Measurements from ENCODE around the gene MACO1. TPM values are rescaled to one million over a fixed set of nuclear protein-coding genes. Genes with fewer than 3 reads are reported as not detected.

MACO1 gene
- total and polyA plus RNA-seq, 10 of the 15 experiments (the other 5 are each of a cell fraction or from before 2014, with no cell fraction given) = 3.2 to 19.8 (median 10.3) TPM

- no peak for TF ChIP-seq SMARCA5 (IDR thresholded peaks at IDR 0.05)
Observed at GRCh38 chr1:25513666-25514065, 83.0 kb downstream of the MACO1 start (continued).

GRCh38 chr1:25515033-25515432, 84.3 kb downstream of the MACO1 start:
- Histone ChIP-seq H3K79me2 (ENCODE audit: control insufficient read depth, insufficient read depth, low read length) (no peaks in the 10 kb centered on the region), H3K27ac (ENCODE audit: control insufficient read depth, insufficient read depth) (no peak overlapping the region), H3K36me3 (ENCODE audit: control insufficient read depth in 2 of 2, insufficient read depth in 2 of 2, low read length in 1 of 2) (no peaks in the 10 kb centered on the region), H3K9ac (ENCODE audit: control insufficient read depth, insufficient read depth, low read length) (no peak overlapping the region), H3K27me3 (replicated peaks in 1 of 2; ENCODE audit: control insufficient read depth in 2 of 2, insufficient read depth in 2 of 2, low read length in 1 of 2) (0 out of 4 replicates have a peak, but pooled peaks cover 0 to 1% of the 10 kb centered on the region in 2 experiments), H3K4me3 (no peak overlapping the region), H3K4me2 (ENCODE audit: control insufficient read depth, insufficient read depth) (no peak overlapping the region), H3K9me3 (replicated peaks; ENCODE audit: control insufficient read depth, insufficient read depth, low read length) (no peaks in the 10 kb centered on the region), H3K4me1 (ENCODE audit: control insufficient read depth, insufficient read depth, low read length) (no peaks in the 10 kb centered on the region), H4K20me1 (ENCODE audit: control insufficient read depth, insufficient read depth) (no peaks in the 10 kb centered on the region), H2AFZ (ENCODE audit: control insufficient read depth, low read depth, low read length) (no peak overlapping the region)
- no peak for FAIRE-seq
- ChIA-PET RAD21 (ENCODE audit: unreplicated experiment) (no interaction called here), POLR2A (no interaction called here), CTCF (interaction anchor here (0.6 kb wide), 1 partner anchor 290 kb away, joined by 3 read pairs; no protein-coding TSS in a partner anchor), SMC1A (ENCODE audit: uncharacterized antibody, unreplicated experiment) (interaction anchor here (0.7 to 1.3 kb wide), 2 partner anchors 27 to 287 kb away, joined by 3 read pairs; no protein-coding TSS in a partner anchor)
- intact Hi-C loops (cut with micrococcal nuclease; ENCODE audit: unreplicated experiment) = no loop called here
- TF ChIP-seq NFYA (IDR thresholded peaks at IDR 0.05; ENCODE audit: borderline replicate concordance, low read depth, low read length) = no peak
- TF ChIP-seq, protein P1, sequence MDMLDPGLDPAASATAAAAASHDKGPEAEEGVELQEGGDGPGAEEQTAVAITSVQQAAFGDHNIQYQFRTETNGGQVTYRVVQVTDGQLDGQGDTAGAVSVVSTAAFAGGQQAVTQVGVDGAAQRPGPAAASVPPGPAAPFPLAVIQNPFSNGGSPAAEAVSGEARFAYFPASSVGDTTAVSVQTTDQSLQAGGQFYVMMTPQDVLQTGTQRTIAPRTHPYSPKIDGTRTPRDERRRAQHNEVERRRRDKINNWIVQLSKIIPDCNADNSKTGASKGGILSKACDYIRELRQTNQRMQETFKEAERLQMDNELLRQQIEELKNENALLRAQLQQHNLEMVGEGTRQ (IDR thresholded peaks at IDR 0.05; ENCODE audit: borderline replicate concordance, low read depth, low read length) = no peak
- no TSS peak for BruUV-seq (replicated peaks)
- 48% methylated on average over 6 of the region's 6 CpGs for WGBS (ENCODE audit: insufficient coverage, insufficient replicate concordance, low lambda C conversion rate, missing lambda C conversion rate)
- in situ Hi-C loops (cut with MboI) = loop anchor here (10.0 kb wide), 1 partner anchor 110 kb away; no protein-coding TSS in a partner anchor
- no peak for ATAC-seq
- no peak for DNase-seq (ENCODE audit: low read depth, low spot score)

- 0 out of 4 replicates have a peak, but pooled peaks cover 0 to 1% of the 10 kb centered on the region in 2 experiments for H3K27me3 ChIP-seq (replicated peaks in 1 of 2; ENCODE audit: control insufficient read depth in 2 of 2, insufficient read depth in 2 of 2, low read length in 1 of 2)
- H2AFZ ChIP-seq (ENCODE audit: control insufficient read depth, low read depth, low read length) = no peak overlapping the region
- H3K4me3 ChIP-seq = no peak overlapping the region
- no peaks in the 10 kb centered on the region for H3K36me3 ChIP-seq (ENCODE audit: control insufficient read depth in 2 of 2, insufficient read depth in 2 of 2, low read length in 1 of 2)
- 12% methylated on average over 3 of the region's 3 CpGs for WGBS (ENCODE audit: insufficient coverage, insufficient replicate concordance, low lambda C conversion rate, missing lambda C conversion rate)
- ATAC-seq (no peak), DNase-seq (ENCODE audit: low read depth, low spot score) (no peak), FAIRE-seq (no peak)
- H3K9me3 ChIP-seq (replicated peaks; ENCODE audit: control insufficient read depth, insufficient read depth, low read length) = no peaks in the 10 kb centered on the region
- H3K27ac ChIP-seq (ENCODE audit: control insufficient read depth, insufficient read depth) = no peak overlapping the region
- no peaks in the 10 kb centered on the region for H4K20me1 ChIP-seq (ENCODE audit: control insufficient read depth, insufficient read depth)
- intact Hi-C loops (cut with micrococcal nuclease; ENCODE audit: unreplicated experiment) (no loop called here), in situ Hi-C loops (cut with MboI) (loop anchor here (10.0 kb wide), 1 partner anchor 112 kb away; no protein-coding TSS in a partner anchor)
- no peaks in the 10 kb centered on the region for H3K4me1 ChIP-seq (ENCODE audit: control insufficient read depth, insufficient read depth, low read length)
- H3K79me2 ChIP-seq (ENCODE audit: control insufficient read depth, insufficient read depth, low read length) = no peaks in the 10 kb centered on the region
- H3K4me2 ChIP-seq (ENCODE audit: control insufficient read depth, insufficient read depth) = no peak overlapping the region
- no TSS peak for BruUV-seq (replicated peaks)
- ChIA-PET CTCF (interaction anchor here (0.6 to 6.5 kb wide), 4 partner anchors 13 to 298 kb away, joined by 3 to 61 read pairs (median 6); no protein-coding TSS in a partner anchor), POLR2A (no interaction called here), RAD21 (ENCODE audit: unreplicated experiment) (interaction anchor here (1.2 kb wide), 1 partner anchor 10 kb away, joined by 3 read pairs; no protein-coding TSS in a partner anchor), SMC1A (ENCODE audit: uncharacterized antibody, unreplicated experiment) (interaction anchor here (1.0 kb wide), 1 partner anchor 29 kb away, joined by 3 read pairs; no protein-coding TSS in a partner anchor)
- H3K9ac ChIP-seq (ENCODE audit: control insufficient read depth, insufficient read depth, low read length) = no peak overlapping the region
- TF ChIP-seq CHD4 (IDR thresholded peaks at IDR 0.05) = no peak
- TF ChIP-seq NR2C1 (IDR thresholded peaks at IDR 0.05) = no peak
- no peak for TF ChIP-seq NBN (IDR thresholded peaks at IDR 0.05)
- TF ChIP-seq, protein P2, sequence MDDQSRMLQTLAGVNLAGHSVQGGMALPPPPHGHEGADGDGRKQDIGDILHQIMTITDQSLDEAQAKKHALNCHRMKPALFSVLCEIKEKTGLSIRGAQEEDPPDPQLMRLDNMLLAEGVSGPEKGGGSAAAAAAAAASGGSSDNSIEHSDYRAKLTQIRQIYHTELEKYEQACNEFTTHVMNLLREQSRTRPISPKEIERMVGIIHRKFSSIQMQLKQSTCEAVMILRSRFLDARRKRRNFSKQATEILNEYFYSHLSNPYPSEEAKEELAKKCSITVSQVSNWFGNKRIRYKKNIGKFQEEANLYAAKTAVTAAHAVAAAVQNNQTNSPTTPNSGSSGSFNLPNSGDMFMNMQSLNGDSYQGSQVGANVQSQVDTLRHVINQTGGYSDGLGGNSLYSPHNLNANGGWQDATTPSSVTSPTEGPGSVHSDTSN (IDR thresholded peaks at IDR 0.05; ENCODE audit: insufficient replicate concordance, low read depth, low read length) = no peak
- TF ChIP-seq LARP7 (IDR thresholded peaks at IDR 0.05) = no peak
- TF ChIP-seq MEF2B (IDR thresholded peaks at IDR 0.05; ENCODE audit: partially characterized antibody, poor library complexity, severe bottlenecking) = no peak
- TF ChIP-seq E2F8 (IDR thresholded peaks at IDR 0.05; ENCODE audit: low read depth, partially characterized antibody) = no peak
Observed at GRCh38 chr1:25516686-25517085, 86.0 kb downstream of the MACO1 start.
